Mononuclear cell (primary cell): Measurements from ENCODE around the gene DNAAF3. TPM values are rescaled to one million over a fixed set of nuclear protein-coding genes. Genes with fewer than 3 reads are reported as not detected.
"Not testable (repeated sequence)": the region's sequence is repeated elsewhere in the genome, so short reads cannot be mapped to it uniquely, and the experiment has no call there.

Experiments
- H3K27me3 ChIP-seq: 2 replicates; pipeline ENCODE4 v1.6.0; 2011; ENCODE audit warnings: low read length, control low read depth; ENCODE audit not compliant: insufficient read depth
- H3K4me1 ChIP-seq: 2 replicates; pipeline ENCODE4 v1.5.1; 2011; ENCODE audit warnings: mild to moderate bottlenecking, low read length, control low read depth; ENCODE audit not compliant: insufficient read depth
- H3K4me3 ChIP-seq: 2 replicates; pipeline ENCODE4 v1.5.1; 2011; ENCODE audit warnings: mild to moderate bottlenecking, low read length, moderate library complexity
- H3K9me3 ChIP-seq: 2 replicates; pipeline ENCODE4 v1.5.1; 2011; ENCODE audit warnings: low read depth, mild to moderate bottlenecking, control low read depth, low read length
- total RNA-seq: library from RNA; depleted of rRNA; stranded (reverse); fragments of >200 nt; gene quantifications from one replicate; pipeline ENCODE4 v1.2.3, GENCODE V29; 2012

Gene DNAAF3
- total RNA-seq, 1 donor = 0.52 TPM

DNA sequence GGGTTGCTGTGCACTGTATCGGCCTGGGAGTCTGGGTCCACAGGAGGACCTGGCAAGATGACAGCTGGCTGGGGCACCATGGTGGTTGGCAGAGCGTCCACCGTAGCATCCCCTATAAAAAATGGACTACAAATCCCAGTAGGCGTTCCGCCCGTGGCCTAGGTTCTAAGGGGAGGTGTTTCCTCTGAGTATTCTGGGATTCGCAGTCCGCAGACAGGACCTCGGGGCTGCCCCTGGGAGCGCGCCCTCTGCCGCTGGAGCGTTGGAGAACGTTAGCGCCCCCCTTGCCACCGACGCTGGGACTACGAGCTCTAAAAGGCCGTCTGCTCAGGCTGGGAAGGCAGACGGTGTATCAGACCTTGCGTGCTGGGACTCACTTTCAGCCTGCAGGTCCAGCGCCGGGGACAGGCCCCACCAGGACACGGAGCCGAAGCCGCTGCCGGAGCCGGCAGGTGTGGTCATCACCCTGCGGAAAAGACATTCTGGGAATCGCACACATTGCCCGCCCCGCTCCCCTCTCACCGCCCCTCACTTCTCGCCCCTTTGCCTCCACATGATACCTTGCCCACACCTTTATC, 372 bp downstream of the DNAAF3 start:
- Histone ChIP-seq H3K27me3 (peaks cover 47% of the 10 kb centered on the region), H3K4me1 (peaks cover 20% of the 10 kb centered on the region), H3K4me3 (no peak overlapping the region), H3K9me3 (no peaks in the 10 kb centered on the region)

DNA sequence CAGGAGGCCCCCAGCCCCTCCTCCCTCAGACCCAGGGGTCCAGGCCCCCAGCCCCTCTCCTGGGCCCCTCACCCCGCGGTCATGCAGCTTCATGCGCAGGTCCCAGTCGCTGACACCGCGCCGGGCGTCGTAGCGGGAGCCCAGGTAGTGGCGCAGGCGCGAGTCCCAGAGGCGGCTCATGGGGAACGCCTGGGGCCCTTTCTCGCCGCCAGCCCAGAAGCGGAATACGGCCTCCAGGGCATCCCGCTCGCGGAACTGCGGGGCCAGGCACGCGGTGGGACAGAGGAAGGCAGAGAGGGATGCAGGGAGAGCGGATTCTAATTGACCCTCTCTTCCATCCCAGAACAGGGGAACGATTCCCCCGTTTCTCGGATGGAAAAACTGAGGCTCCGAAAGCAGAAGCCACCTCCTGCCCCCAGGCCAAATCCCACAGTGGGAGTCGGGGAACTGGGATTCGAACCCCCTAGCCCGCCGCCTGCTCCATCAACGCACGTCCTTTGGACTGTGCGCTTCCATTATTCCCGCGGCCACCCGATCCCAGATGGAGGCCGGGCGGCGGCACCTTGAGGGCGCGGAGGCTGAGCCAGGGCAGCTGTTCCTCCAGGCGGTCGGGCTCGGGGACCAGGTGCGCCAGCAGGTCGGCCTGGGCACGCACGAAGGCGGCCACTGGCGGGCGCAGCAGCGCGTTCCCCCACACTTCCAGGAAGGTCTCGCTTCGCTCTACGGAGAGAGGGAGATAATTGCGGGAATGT, 4.7 kb downstream of the DNAAF3 start:
- H3K4me3 ChIP-seq = no peak overlapping the region
- peaks cover 10% of the 10 kb centered on the region for H3K4me1 ChIP-seq
- H3K9me3 ChIP-seq = no peaks in the 10 kb centered on the region
- H3K27me3 ChIP-seq = peaks cover 24% of the 10 kb centered on the region

DNA sequence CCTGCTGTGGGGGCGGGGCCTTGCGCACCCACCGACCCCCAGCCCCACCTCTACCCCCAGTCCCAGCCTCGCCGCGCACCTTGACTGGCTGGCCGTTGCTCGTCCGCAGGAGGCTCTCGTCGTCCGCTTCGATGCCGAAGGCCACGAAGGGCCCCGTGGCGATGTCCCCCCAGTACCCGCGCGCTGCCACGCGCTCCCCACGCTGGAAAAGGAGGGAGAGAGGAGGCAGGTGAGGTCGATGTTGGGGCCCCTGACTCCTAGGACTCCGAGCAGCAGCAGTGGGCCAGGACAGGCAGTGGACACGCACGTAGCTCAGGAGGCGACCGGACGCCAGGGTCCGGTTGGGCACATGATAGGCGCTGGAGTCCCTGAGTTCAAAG, 5.4 kb downstream of the DNAAF3 start:
- Histone ChIP-seq H3K27me3 (peaks cover 22% of the 10 kb centered on the region), H3K4me3 (no peak overlapping the region)

DNA sequence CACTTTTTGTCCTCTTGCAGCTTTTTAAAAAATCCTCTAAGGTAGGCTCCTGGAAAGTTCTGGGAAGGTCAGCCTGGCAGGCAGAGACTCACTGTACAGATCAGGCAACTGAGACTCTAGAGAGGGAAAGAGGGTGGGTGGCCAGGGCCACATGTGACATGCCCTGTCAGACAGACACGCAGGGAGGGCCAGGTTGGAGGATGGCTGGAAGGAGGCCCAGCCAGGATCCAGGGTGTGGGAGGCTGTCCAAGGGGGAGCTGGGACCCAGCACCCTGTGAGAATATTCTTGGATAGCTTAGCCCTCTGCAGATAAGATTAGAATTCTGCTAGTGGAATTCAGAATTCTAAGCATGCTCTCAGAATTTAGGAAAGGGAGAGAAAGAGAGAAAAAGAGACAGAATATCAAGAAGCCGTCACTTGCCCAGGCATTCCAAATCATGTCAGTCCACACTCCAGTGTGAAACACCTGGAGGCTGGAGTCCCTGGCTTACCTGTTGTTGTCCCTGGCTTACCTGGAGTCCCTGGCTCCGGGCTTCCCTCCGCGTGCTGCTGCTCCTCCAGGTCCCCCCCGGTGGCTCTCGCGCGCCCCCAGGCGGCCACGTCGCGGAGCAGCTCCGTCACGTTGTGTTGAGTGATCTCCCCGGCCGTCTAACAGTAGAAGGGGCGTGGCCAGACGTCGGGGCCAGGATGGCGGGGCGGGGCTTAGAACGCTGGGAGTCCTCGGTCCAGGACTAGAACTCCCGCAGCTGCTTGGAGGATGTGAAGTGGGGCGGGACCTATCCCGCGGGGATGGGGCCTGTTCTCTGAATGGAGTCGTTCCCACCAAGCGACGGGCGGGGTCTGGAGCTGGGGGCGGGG, 6.1 kb downstream of the DNAAF3 start:
- Histone ChIP-seq H3K9me3 (no peaks in the 10 kb centered on the region), H3K4me1 (peaks cover 3% of the 10 kb centered on the region), H3K4me3 (no peak overlapping the region), H3K27me3 (peaks cover 18% of the 10 kb centered on the region)

More for the DNA sequence above, 5.4 kb downstream of the DNAAF3 start:
- peaks cover 5% of the 10 kb centered on the region for H3K4me1 ChIP-seq
- no peaks in the 10 kb centered on the region for H3K9me3 ChIP-seq

DNA sequence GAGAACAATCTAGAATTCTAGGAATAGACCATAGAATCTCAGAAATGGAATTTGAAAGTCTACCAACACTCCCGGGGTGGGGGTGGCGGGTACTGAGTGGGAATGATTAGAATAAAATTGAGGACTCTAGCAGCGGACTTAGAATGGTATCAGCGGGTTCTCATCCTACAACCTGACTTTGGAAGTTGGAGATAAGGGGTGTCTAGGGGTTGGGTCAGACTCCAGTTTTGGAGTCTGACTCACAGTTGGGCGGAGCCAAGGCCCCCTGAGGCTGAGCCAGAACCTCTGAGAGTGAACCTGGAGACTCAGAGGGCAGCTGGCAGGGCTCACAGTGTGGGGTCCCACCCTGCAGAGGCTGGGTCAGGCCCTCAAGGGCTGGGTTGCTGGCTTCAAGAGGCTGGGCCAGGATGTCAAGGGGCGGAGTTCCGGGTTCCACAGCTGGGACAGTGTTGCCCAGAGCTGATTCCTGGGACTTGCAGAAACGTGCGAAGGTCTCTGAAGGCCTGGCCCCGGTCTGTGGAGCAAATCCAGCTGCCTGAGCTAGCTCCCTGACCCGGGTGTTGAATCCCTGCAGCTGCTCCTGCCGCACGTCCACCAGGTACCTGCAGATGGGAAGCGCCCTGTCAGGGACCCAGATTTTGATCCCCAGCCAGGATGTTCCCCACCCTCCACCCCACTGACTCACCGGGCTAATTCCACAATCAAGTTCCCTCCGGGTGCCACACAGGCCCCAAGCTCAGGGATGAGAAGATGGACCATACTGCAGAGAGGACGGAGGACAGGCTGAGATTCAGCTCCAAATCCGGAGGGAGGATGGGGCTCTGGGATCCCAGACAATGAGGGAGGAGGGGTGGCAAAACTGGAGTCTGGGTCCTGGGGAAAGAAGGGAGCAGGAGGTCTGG, 7.3 kb downstream of the DNAAF3 start:
- Histone ChIP-seq H3K4me1 (peaks cover 3% of the 10 kb centered on the region), H3K9me3 (no peaks in the 10 kb centered on the region), H3K27me3 (peaks cover 18% of the 10 kb centered on the region), H3K4me3 (no peak overlapping the region)

DNA sequence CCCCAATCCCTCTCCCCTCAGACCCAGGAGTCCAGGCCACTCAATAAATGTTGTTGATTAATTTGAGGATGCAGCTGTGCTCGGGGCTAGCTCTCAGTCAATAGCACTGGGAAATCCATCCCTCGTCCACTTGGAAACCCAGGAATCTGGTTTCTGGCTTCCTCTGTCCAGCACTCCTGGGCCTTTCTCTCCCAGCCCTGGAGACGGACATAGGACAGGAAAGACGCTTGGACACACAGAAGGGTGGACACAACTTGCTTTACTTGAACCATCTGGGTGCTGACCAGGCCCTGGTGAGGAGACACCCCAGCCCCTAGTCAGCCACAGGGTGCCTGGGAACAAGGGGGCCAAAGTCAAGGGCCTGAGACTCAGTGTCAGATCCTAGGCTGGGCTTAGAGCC, 8.0 kb downstream of the DNAAF3 start:
- H3K9me3 ChIP-seq = no peaks in the 10 kb centered on the region
- H3K4me3 ChIP-seq = no peak overlapping the region
- peaks cover 3% of the 10 kb centered on the region for H3K4me1 ChIP-seq
- peaks cover 18% of the 10 kb centered on the region for H3K27me3 ChIP-seq

DNA sequence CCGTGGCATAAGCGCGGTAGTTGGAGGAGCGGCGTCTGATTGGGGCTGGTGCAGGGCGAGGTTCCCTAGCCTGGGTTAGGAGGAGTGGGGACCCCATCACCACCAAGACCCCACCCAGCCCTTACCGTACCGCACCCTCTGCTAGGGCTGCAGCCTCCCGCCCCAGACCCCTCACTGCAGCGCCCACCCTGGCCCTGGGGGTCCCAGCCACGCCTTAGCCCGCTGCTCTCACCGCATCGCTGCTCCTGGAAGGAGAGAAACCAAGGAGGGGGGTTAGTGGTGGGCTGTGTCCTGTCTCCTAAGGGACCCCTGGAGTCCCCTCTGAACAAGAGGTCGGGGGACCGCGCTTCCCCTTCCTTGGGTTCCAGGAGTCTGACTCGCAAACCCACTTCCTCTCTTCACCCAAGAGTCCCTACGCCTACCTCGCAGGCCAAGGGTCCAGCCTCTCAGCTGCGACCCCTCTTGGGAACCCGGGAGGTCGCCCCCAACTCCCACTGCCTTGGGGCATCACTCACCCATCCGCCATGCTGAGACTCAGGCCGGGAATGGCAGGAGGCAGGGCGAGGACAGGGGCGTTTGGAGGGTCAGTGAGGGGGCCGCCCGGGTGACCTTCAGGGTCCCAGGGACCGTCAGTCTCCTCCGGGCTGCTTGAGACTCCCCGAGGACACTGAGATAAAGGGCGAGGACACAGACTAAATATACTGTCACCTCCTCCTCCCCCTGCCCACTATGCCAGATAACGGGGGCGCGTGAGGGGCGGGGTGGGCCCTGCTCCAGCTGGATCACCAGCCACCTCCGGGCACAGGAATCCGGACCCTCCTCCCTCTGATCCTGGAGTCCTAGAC, 9.1 kb downstream of the DNAAF3 start, which contains the start of gene TNNI3:
TSS of gene TNNI3 (minus strand) at position 669 of the 845 bp plus-strand sequence. CDS start at position 526, 143 bp downstream.
- Histone ChIP-seq H3K9me3 (no peaks in the 10 kb centered on the region), H3K4me1 (peaks cover 3% of the 10 kb centered on the region), H3K27me3 (peaks cover 15% of the 10 kb centered on the region), H3K4me3 (no peak within 1 kb of the TSS)

DNA sequence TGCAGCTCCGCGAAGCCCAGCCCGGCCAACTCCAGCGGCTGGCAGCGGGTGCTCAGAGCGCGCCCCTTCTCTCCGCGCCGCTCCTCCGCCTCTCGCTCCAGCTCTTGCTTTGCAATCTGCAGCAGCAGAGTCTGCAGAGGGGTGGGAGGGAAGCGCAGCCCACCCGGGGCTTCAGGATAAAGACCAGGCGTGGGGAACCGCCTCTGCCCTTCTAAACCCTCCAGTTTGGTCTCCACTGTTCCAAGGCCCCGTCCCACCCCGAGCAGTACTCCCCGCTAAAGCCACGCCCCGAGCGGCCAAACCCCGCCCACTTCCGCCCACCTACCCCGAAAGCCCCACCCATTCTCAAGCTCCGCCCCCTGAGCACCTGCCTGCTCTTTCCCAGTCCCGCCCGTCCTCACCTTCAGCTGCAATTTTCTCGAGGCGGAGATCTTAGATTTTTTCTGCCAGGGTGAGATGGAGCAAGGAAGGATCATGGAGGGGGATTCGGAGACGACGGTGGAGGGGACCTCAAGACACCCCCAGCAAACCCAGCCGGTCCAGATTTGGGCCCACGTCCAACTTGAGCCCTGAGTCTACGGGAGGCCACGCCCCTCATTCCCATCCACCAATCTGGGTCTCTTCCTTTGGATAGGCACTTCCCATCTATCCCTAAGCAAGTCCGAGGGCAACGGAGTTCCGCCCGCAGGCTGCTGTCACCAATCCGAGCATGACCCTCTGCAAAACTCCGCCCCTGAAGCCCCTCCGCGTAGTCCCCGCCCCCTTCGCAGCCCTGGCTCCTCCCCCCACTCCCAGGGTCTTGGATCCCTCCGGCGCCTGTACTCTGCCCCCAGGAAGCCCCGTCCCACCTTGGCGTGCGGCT, 10.0 kb downstream of the DNAAF3 start:
- peaks cover 3% of the 10 kb centered on the region for H3K4me1 ChIP-seq
- peaks cover 7% of the 10 kb centered on the region for H3K27me3 ChIP-seq
- H3K4me3 ChIP-seq = no peak overlapping the region
- H3K9me3 ChIP-seq = no peaks in the 10 kb centered on the region

DNA sequence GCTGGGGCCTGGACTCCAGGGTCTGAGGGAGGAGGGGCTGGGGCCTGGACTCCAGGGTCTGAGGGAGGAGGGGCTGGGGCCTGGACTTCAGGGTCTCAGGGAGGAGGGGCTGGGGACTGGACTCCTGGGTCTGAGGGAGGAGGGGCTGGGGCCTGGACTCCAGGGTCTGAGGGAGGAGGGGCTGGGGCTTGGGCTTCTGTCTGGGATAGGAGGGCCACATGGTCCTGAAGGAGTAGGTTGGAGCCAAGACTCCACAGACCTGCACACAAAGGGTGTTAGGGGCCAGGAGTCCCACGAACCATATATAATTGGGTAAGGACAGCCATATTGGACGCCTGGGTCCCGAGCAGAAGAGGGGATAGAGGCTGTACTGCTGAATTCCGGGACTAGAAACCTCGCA, 10.6 kb downstream of the DNAAF3 start:
- not testable (repeated sequence) for H3K27me3 ChIP-seq, H3K4me1 ChIP-seq

DNA sequence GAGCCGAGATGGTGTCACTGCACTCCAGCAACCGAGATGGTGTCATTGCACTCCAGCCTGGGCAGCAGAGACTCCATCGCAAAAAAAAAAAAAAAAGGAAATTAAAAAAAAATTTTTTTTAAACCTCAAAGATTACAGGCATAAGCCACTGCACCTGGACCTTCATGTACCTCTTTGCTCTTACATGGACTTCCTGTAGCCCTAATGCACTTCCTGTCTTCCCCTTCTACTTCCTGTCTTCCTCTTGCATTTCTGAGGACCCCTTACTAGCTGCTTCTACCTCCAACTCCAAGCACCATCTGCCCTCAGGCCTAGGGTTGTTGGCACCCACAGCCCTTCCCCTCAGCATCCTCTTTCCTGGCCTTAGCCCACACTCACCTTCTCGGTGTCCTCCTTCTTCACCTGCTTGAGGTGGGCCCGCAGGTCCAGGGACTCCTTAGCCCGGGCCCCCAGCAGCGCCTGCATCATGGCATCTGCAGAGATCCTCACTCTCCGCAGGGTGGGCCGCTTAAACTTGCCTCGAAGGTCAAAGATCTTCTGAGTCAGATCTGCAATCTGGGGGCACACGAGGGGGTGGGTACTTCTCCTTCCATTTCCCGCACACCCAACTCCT, 12.7 kb downstream of the DNAAF3 start:
- H3K27me3 ChIP-seq = peaks cover 7% of the 10 kb centered on the region
- no peaks in the 10 kb centered on the region for H3K9me3 ChIP-seq
- no peak overlapping the region for H3K4me3 ChIP-seq
- H3K4me1 ChIP-seq = peaks cover 3% of the 10 kb centered on the region

More for the DNA sequence above, 10.6 kb downstream of the DNAAF3 start:
- not testable (repeated sequence) for H3K4me3 ChIP-seq, H3K9me3 ChIP-seq

DNA sequence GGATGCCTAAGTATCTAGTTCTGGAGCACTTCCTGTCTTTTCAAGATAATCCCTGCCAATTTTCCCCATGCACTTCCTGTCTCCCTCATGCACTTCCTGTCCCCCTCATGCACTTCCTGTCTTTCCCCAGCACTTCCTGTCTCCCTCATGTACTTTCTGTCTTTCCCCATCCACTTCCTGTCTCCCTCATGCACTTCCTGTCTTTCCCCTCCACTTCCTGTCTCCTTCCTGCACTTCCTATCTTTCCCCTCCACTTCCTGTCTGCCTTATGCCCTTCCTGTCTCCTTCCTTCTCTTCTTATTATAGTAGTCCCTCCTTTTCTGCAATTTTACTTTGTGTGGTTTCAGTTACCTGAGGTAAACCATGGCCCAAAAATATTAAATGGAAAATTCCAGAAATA, 14.4 kb downstream of the DNAAF3 start:
- H3K4me1 ChIP-seq = peaks cover 3% of the 10 kb centered on the region
- peaks cover 7% of the 10 kb centered on the region for H3K27me3 ChIP-seq
- H3K4me3 ChIP-seq = no peak overlapping the region
- H3K9me3 ChIP-seq = no peaks in the 10 kb centered on the region

DNA sequence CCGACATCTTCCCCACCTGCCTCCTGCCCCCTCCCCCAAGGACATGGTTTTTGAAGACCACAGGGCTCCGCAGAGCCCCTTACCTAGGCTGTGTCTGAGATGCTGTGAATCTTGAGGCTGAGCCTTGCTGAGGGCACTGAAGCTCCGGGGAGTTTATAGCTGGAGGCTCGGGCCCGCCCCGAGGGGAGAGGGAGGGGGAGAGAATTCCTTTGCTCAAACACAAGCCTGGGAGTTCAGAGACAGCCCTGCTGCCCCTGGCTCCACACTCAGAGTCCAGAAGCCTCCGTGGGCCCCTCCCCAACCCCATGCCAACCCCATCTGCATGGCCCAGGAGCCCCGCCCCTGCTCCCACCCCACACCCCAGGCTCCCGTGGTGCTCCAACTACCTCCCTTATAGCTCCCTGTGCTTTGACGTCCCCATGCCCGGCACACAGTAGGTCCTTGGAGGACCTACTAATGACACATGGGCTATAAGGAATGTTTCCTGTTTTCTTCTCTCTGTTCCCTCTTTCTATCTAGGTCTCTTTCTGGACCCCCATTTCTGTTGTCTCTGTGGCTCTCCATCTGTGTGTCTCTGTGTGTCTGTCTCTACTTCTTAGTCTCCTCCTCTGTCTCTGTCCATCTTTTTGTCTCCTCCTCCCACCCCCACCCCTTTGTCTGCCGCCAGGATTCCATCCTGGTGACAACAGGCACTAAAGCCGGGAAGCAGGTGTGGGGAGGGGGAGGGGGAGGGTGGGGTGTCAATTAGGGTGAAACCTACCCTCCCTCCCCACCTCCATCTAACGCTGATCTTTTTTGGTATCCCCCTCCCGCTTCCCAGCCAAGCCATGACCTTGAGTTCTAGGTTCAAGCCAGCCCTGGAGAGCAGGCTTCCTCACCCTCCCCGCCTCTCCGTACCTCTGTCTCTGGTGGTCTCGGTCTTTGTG, 17.1 kb downstream of the DNAAF3 start, which contains the start of gene TNNT1:
TSS of gene TNNT1 (minus strand) at position 129 of the 926 bp plus-strand sequence. CDS start 2,049 bp downstream, outside the sequence.
- Histone ChIP-seq H3K4me3 (no peak within 1 kb of the TSS), H3K27me3 (peaks cover 4% of the 10 kb centered on the region), H3K9me3 (no peaks in the 10 kb centered on the region), H3K4me1 (peaks cover 11% of the 10 kb centered on the region)
